Measurements from ENCODE around the gene RARB. TPM values are rescaled to one million over a fixed set of nuclear protein-coding genes. Genes with fewer than 3 reads are reported as not detected.

RARB gene
- total RNA-seq, 1 experiment from 2014 or later = 40.2 TPM

- DNase-seq (ENCODE audit: low read depth) = no peak
These were observed 169.6 kb downstream of the RARB start for GRCh38 chr3:25597535-25598101.

- peak; percentile 70 for DNase-seq (ENCODE audit: low read depth)
These were observed 175.6 kb downstream of the RARB start for GRCh38 chr3:25603703-25604102.

- DNase-seq (ENCODE audit: low read depth) = peak; percentile 86
These were observed 176.2 kb downstream of the RARB start for GRCh38 chr3:25604107-25604805.

- no peak for DNase-seq (ENCODE audit: low read depth)
These were observed 182.1 kb downstream of the RARB start for GRCh38 chr3:25610167-25610566.

GRCh38 chr3:25610779-25611178, 182.7 kb downstream of the RARB start:
- DNase-seq (ENCODE audit: low read depth) = no peak

- DNase-seq (ENCODE audit: low read depth) = no peak
These were observed 183.1 kb downstream of the RARB start for GRCh38 chr3:25611193-25611592.

GRCh38 chr3:25618028-25618427, 190.0 kb downstream of the RARB start:
- DNase-seq (ENCODE audit: low read depth) = no peak

GRCh38 chr3:25619382-25619781, 191.3 kb downstream of the RARB start:
- DNase-seq (ENCODE audit: low read depth) = no peak

GRCh38 chr3:25620493-25620892, 192.4 kb downstream of the RARB start:
- DNase-seq (ENCODE audit: low read depth) = no peak

- no peak for DNase-seq (ENCODE audit: low read depth)
These were observed 193.0 kb downstream of the RARB start for GRCh38 chr3:25621087-25621486.

- no peak for DNase-seq (ENCODE audit: low read depth)
These were observed 203.9 kb downstream of the RARB start for GRCh38 chr3:25631989-25632388.

GRCh38 chr3:25633919-25634318, 205.9 kb downstream of the RARB start:
- DNase-seq (ENCODE audit: low read depth) = no peak

GRCh38 chr3:25635038-25635437, 207.0 kb downstream of the RARB start:
- no peak for DNase-seq (ENCODE audit: low read depth)

Other genes with a start within 250 kb of the RARB start
- 35.5 and 55.1 TPM in 2 replicates for gene TOP2B, start 236.6 kb downstream of the RARB start, total RNA-seq (2014; rRNA removed; shearing (Covaris generic))

Data from M059J (cell line).